NCI-H187 treated with DMSO at 0.1 percent for 48 hours (cell line): ENCODE measurements around the gene TRMT10C.
"Not testable (repeated sequence)": the region's sequence is repeated elsewhere in the genome, so short reads cannot be mapped to it uniquely, and the experiment has no call there.

Source experiments
- DNase-seq: peaks from one replicate; lab custom pipeline; 2025; lab: John Stamatoyannopoulos, UW

Gene TRMT10C

GRCh38 chr3:101561630-101562328, at the start of gene TRMT10C:
Gene TRMT10C (plus strand): TSS chr3:101561868. CDS start chr3:101564782, 2,914 bp downstream.
- no peak for DNase-seq

GRCh38 chr3:101512396-101512645, 49.3 kb upstream of the TRMT10C start:
- DNase-seq = no peak

GRCh38 chr3:101512646-101513418, 48.8 kb upstream of the TRMT10C start, which contains the start of gene SENP7:
Gene SENP7 (minus strand): TSS chr3:101513212. CDS start chr3:101513130, 82 bp downstream.
- peak; percentile 19 for DNase-seq

- DNase-seq = no peak
Measured at GRCh38 chr3:101513419-101513986, 48.2 kb upstream of the TRMT10C start.

- no peak for DNase-seq
Measured at GRCh38 chr3:101518421-101518871, 43.2 kb upstream of the TRMT10C start.

GRCh38 chr3:101519685-101520365, 41.8 kb upstream of the TRMT10C start:
- DNase-seq = no peak

GRCh38 chr3:101521211-101521701, 40.4 kb upstream of the TRMT10C start:
- DNase-seq = no peak

GRCh38 chr3:101527441-101527840, 34.2 kb upstream of the TRMT10C start:
- no peak for DNase-seq

GRCh38 chr3:101527906-101528305, 33.8 kb upstream of the TRMT10C start:
- DNase-seq = no peak

GRCh38 chr3:101529816-101530685, 31.6 kb upstream of the TRMT10C start:
- DNase-seq = no peak

GRCh38 chr3:101530686-101531047, 31.0 kb upstream of the TRMT10C start:
- no peak for DNase-seq

GRCh38 chr3:101531473-101532086, 30.1 kb upstream of the TRMT10C start:
- no peak for DNase-seq

GRCh38 chr3:101532783-101533602, 28.7 kb upstream of the TRMT10C start:
- no peak for DNase-seq

- no peak for DNase-seq
Measured at GRCh38 chr3:101533603-101533968, 28.1 kb upstream of the TRMT10C start.

- DNase-seq = no peak
Measured at GRCh38 chr3:101535221-101535620, 26.4 kb upstream of the TRMT10C start.

- DNase-seq = no peak
Measured at GRCh38 chr3:101536266-101536665, 25.4 kb upstream of the TRMT10C start.

- not testable (repeated sequence) for DNase-seq
Measured at GRCh38 chr3:101536955-101537354, 24.7 kb upstream of the TRMT10C start.

GRCh38 chr3:101542957-101543356, 18.7 kb upstream of the TRMT10C start:
- DNase-seq = no peak

- DNase-seq = no peak
Measured at GRCh38 chr3:101544161-101544850, 17.4 kb upstream of the TRMT10C start.
